ENCODE measurements around the gene IPO5.
"Not testable (repeated sequence)": the region's sequence is repeated elsewhere in the genome, so short reads cannot be mapped to it uniquely, and the experiment has no call there.

Gene IPO5

GRCh38 chr13:98019186-98019585 is 65.7 kb downstream of the IPO5 start:
- DNase-seq, result no peak

GRCh38 chr13:98020271-98020670 is 66.8 kb downstream of the IPO5 start:
- DNase-seq, result no peak

GRCh38 chr13:98022210-98022609 is 68.7 kb downstream of the IPO5 start:
- DNase-seq, result no peak

GRCh38 chr13:98025480-98026025 is 72.1 kb downstream of the IPO5 start:
- no peak for DNase-seq

- no peak for DNase-seq
Observed at GRCh38 chr13:98026457-98026857, 73.0 kb downstream of the IPO5 start.

GRCh38 chr13:98032168-98032567 is 78.7 kb downstream of the IPO5 start:
- no peak for DNase-seq

- no peak for DNase-seq
Observed at GRCh38 chr13:98033277-98034247, 80.1 kb downstream of the IPO5 start.

- DNase-seq, result no peak
Observed at GRCh38 chr13:98035373-98035772, 81.9 kb downstream of the IPO5 start.

- DNase-seq, result not testable (repeated sequence)
Observed at GRCh38 chr13:98036564-98037302, 83.3 kb downstream of the IPO5 start.

- DNase-seq, result no peak
Observed at GRCh38 chr13:98039261-98039660, 85.8 kb downstream of the IPO5 start.

- no peak for DNase-seq
Observed at GRCh38 chr13:98039964-98040363, 86.5 kb downstream of the IPO5 start.

GRCh38 chr13:98041081-98041820 is 87.8 kb downstream of the IPO5 start:
- DNase-seq, result no peak

- DNase-seq, result no peak
Observed at GRCh38 chr13:98044301-98044700, 90.8 kb downstream of the IPO5 start.

- DNase-seq, result not testable (repeated sequence)
Observed at GRCh38 chr13:98047785-98048184, 94.3 kb downstream of the IPO5 start.

GRCh38 chr13:98048265-98048664 is 94.8 kb downstream of the IPO5 start:
- DNase-seq, result no peak

- DNase-seq, result no peak
Observed at GRCh38 chr13:98050041-98050466, 96.6 kb downstream of the IPO5 start.

- no peak for DNase-seq
Observed at GRCh38 chr13:98052412-98052811, 98.9 kb downstream of the IPO5 start.

GRCh38 chr13:98054301-98054700 is 100.8 kb downstream of the IPO5 start:
- no peak for DNase-seq

GRCh38 chr13:98055623-98056022 is 102.1 kb downstream of the IPO5 start:
- no peak for DNase-seq

- DNase-seq, result no peak
Observed at GRCh38 chr13:98056839-98057410, 103.5 kb downstream of the IPO5 start.

GRCh38 chr13:98059276-98059675 is 105.8 kb downstream of the IPO5 start:
- DNase-seq, result no peak

GRCh38 chr13:98060282-98060681 is 106.8 kb downstream of the IPO5 start:
- DNase-seq, result no peak

Measured in GOT3 (cell line).